K562 (cell line): ENCODE data around the gene COX15. TPM values are rescaled to one million over a fixed set of nuclear protein-coding genes. Genes with fewer than 3 reads are reported as not detected.

Source experiments
- ATAC-seq: fragments of 200-7000 bp; cut with Tn5 transposase; 3 replicates; pipeline ENCODE4 v1.9.1; 2020; ENCODE audit warnings: moderate library complexity
- BruUV-seq: library from RNA; stranded (reverse); fragments of 400-500 nt; replicated peaks from 2 replicates; lab custom pipeline; 2021; lab: Mats Ljungman, UMichigan
- CTCF ChIA-PET: fragments of 300-600 bp; formaldehyde crosslinking; extraction: SDS; loops from one replicate; lab custom pipeline; 2021; ENCODE audit warnings: low intra/inter-chr PET ratio; lab: Yijun Ruan, JAX
- POLR2A ChIA-PET: fragments of 300-600, 350-650 bp; sonication (Branson Sonifier 250); formaldehyde crosslinking; extraction: SDS; loops from one replicate; lab custom pipeline; 2021; ENCODE audit warnings: antibody characterized with exemption, inconsistent platforms; lab: Yijun Ruan, JAX
- DNase-seq, 4 experiments: peaks; one replicate each; pipeline versions ENCODE4 v3.0.0 to v3.0.0-alpha.2; 2011 to 2018; ENCODE audit warnings: low spot score in 3 of 4, mixed read lengths in 3 of 4; ENCODE audit errors: extremely low read depth in 1 of 4
- FAIRE-seq: peaks from 2 replicates; lab custom pipeline; 2011; peaks lifted over from hg19 to GRCh38; lab: Jason Lieb, UNC
- H2AFZ ChIP-seq: 2 replicates; pipeline ENCODE4 v1.6.0; 2011; ENCODE audit warnings: low read depth, low read length, control low read depth, inconsistent platforms
- H3K27ac ChIP-seq: fragments of 200-600 bp; 3 replicates; pipeline ENCODE4 v1.8.0; 2011; ENCODE audit warnings: low read depth, mild to moderate bottlenecking, control low read depth, inconsistent platforms, low read length, moderate library complexity, mixed read lengths; ENCODE audit errors: extremely low read depth
- H3K27me3 ChIP-seq, 2 experiments: fragments of 300-600 bp in 1 of 2; 2 replicates in 1 of 2; 3 replicates in 1 of 2; pipeline versions ENCODE4 v1.6.0 to v1.8.0; 2011; ENCODE audit warnings: inconsistent platforms in 2 of 2, low read length in 2 of 2, mild to moderate bottlenecking in 1 of 2, mixed read lengths in 1 of 2, moderate library complexity in 1 of 2; ENCODE audit not compliant: control insufficient read depth in 2 of 2, insufficient read depth in 2 of 2
- H3K36me3 ChIP-seq: fragments of 300-600 bp; 3 replicates; pipeline ENCODE4 v1.8.0; 2011; ENCODE audit warnings: mild to moderate bottlenecking, low read length, inconsistent platforms; ENCODE audit not compliant: control insufficient read depth, insufficient read depth
- H3K4me1 ChIP-seq, 2 experiments: fragments of 200-600 bp in 1 of 2; replicated peaks in 1 of 2; 2 replicates in 1 of 2; 3 replicates in 1 of 2; pipeline versions ENCODE4 v1.5.1 to v1.8.0; 2011; ENCODE audit warnings: inconsistent platforms in 2 of 2, low read length in 2 of 2, mild to moderate bottlenecking in 1 of 2, mixed read lengths in 1 of 2, moderate library complexity in 1 of 2; ENCODE audit not compliant: control insufficient read depth in 2 of 2, insufficient read depth in 2 of 2
- H3K4me2 ChIP-seq: 2 replicates; pipeline ENCODE4 v1.6.1; 2011; ENCODE audit warnings: low read length, control low read depth, inconsistent platforms, mixed read lengths; ENCODE audit not compliant: insufficient read depth
- H3K4me3 ChIP-seq: fragments of 200-600 bp; sonication (generic), shearing (Covaris generic); 2 replicates; pipeline ENCODE4 v1.5.1; 2016; ENCODE audit warnings: control low read depth, inconsistent platforms
- H3K79me2 ChIP-seq: fragments of 200-600 bp; 3 replicates; pipeline ENCODE4 v1.8.0; 2011; ENCODE audit warnings: low read length, inconsistent platforms; ENCODE audit not compliant: control insufficient read depth, insufficient read depth
- H3K9ac ChIP-seq, 2 experiments: 2 replicates each; pipeline versions ENCODE4 v1.6.0 to v1.6.1; 2011; ENCODE audit warnings: low read depth in 2 of 2, low read length in 2 of 2, control low read depth in 1 of 2, inconsistent platforms in 1 of 2, mild to moderate bottlenecking in 1 of 2, mixed read lengths in 1 of 2; ENCODE audit not compliant: insufficient read depth in 1 of 2
- H3K9me1 ChIP-seq: one replicate; pipeline ENCODE4 v1.6.0; 2011; ENCODE audit warnings: inconsistent platforms, mild to moderate bottlenecking, low read length, moderate library complexity; ENCODE audit not compliant: control insufficient read depth, insufficient read depth
- H3K9me3 ChIP-seq: replicated peaks from 2 replicates; pipeline ENCODE4 v1.5.1; 2011; ENCODE audit warnings: low read depth, low read length, inconsistent platforms; ENCODE audit not compliant: control insufficient read depth, insufficient read depth
- H4K20me1 ChIP-seq: replicated peaks from 2 replicates; pipeline ENCODE4 v1.6.1; 2011; ENCODE audit warnings: low read length, inconsistent platforms, mixed read lengths; ENCODE audit not compliant: control insufficient read depth, insufficient read depth
- CCAR2 ChIP-seq: fragments of 200-400 bp; formaldehyde crosslinking; IDR thresholded peaks from 2 replicates; pipeline ENCODE4 v1.6.1; 2017; ENCODE audit warnings: mild to moderate bottlenecking, low read depth, low read length
- ELK3 ChIP-seq: fragments of 450-650 bp; formaldehyde crosslinking; IDR thresholded peaks from 2 replicates; pipeline ENCODE4 v1.4.0; 2020; ENCODE audit warnings: mild to moderate bottlenecking
- GATAD2A ChIP-seq: fragments of 450-650 bp; IDR thresholded peaks from 2 replicates; pipeline ENCODE4 v1.6.1; 2017
- HLTF ChIP-seq: fragments of 450-650 bp; IDR thresholded peaks from 2 replicates; pipeline ENCODE4 v1.6.1; 2016
- LCOR ChIP-seq: sonication (generic); formaldehyde crosslinking; IDR thresholded peaks from 2 replicates; pipeline ENCODE4 v1.8.0; 2022; ENCODE audit warnings: mild to moderate bottlenecking, missing genetic modification reagents
- RAD51 ChIP-seq: fragments of 450-650 bp; IDR thresholded peaks from 2 replicates; pipeline ENCODE4 v1.7.1; 2016; ENCODE audit warnings: low read depth, mild to moderate bottlenecking, borderline replicate concordance
- SETDB1 ChIP-seq: IDR thresholded peaks from one replicate; pipeline ENCODE4 v1.6.1; 2012; ENCODE audit warnings: low read length, control low read depth, inconsistent platforms
- SUPT5H ChIP-seq: fragments of 450-650 bp; IDR thresholded peaks from 2 replicates; pipeline ENCODE4 v1.6.1; 2016
- TCF7 ChIP-seq: sonication (generic); IDR thresholded peaks from 2 replicates; pipeline ENCODE4 v1.6.1; 2016; ENCODE audit warnings: antibody characterized with exemption, borderline replicate concordance
- ZNF324 ChIP-seq: fragments of 250-450 bp; sonication (Bioruptor Pico); IDR thresholded peaks from 2 replicates; pipeline ENCODE4 v1.4.0; 2020; ENCODE audit warnings: mild to moderate bottlenecking
- WGBS: fragments of 100-300 bp; shearing (Covaris generic); methylation state at CpG from one replicate; pipeline ENCODE4 v1.1.6; 2016; ENCODE audit warnings: low coverage, mixed read lengths; ENCODE audit not compliant: insufficient coverage; ENCODE audit errors: missing lambda C conversion rate; 5-methylcytosine and 5-hydroxymethylcytosine counted together
- in situ Hi-C: fragments of 300-500 bp; cut with MboI; formaldehyde crosslinking; loops from 4 replicates; pipeline ENCODE4 v1.15.0; 2018; ENCODE audit warnings: inconsistent platforms, mixed read lengths
- intact Hi-C: fragments of 100-400 bp; cut with micrococcal nuclease; formaldehyde crosslinking; loops from 2 replicates; pipeline ENCODE4 v1.14.2; 2022
- polyA plus RNA-seq, 8 experiments: library from polyadenylated mRNA; depleted of rRNA in 4 of 8; stranded (reverse) in 5 of 8; unstranded in 3 of 8; fragments of >200 nt; fragmentation: Nextera tagmentation in 2 of 8; fragmentation: Illumina TruSeq in 1 of 8; extraction: Ambion mirVana in 2 of 8; extraction: Trizol in 1 of 8; gene quantifications; 2 replicates each; pipeline versions ENCODE4 v1.2.1 to v1.2.3, GENCODE V29; 2011 to 2014; ENCODE audit warnings: inconsistent platforms in 1 of 8, missing spikeins in 1 of 8
- total RNA-seq, 7 experiments: library from RNA; depleted of rRNA in 6 of 7; stranded (reverse); fragments of >200 nt in 6 of 7; fragmentation: Illumina TruSeq in 2 of 7; extraction: Trizol in 2 of 7; gene quantifications; 2 replicates each; pipeline versions ENCODE4 v1.2.1 to v1.2.3, GENCODE V29; 2011 to 2021; ENCODE audit warnings: low replicate concordance in 1 of 7

The COX15 gene
- total and polyA plus RNA-seq, 9 of the 15 experiments (the other 6 are each of a cell fraction or from before 2014, with no cell fraction given), result 17.4 to 45.1 (median 23.7) TPM

- no peaks in the 10 kb centered on the region for H3K79me2 ChIP-seq
- H3K9me1 ChIP-seq, result no peaks in the 10 kb centered on the region
- H3K27ac ChIP-seq, result no peak overlapping the region
- no peak overlapping the region for H3K4me3 ChIP-seq
- in situ Hi-C loops (no loop called here), intact Hi-C loops (no loop called here)
- no peaks in the 10 kb centered on the region; a peak in 1 of 5 replicates for H3K4me1 ChIP-seq
- FAIRE-seq, result no peak
- CTCF ChIA-PET, result no interaction called here
- no peak for DNase-seq
- no peak for TF ChIP-seq ZNF324
- no peak for TF ChIP-seq HLTF
- TF ChIP-seq RAD51, result no peak
- no peak for TF ChIP-seq SUPT5H
- no peak for TF ChIP-seq LCOR (CRISPR knock-in tag)
- TF ChIP-seq CCAR2, result no peak
- no peak for TF ChIP-seq GATAD2A
- no peak for TF ChIP-seq ELK3 (CRISPR knock-in tag)
- no peak for TF ChIP-seq TCF7
- no peak for TF ChIP-seq SETDB1
- H3K27me3 ChIP-seq, result no peaks in the 10 kb centered on the region; a peak in 1 of 5 replicates
- H2AFZ ChIP-seq, result no peak overlapping the region
- no TSS peak for BruUV-seq
- no peaks in the 10 kb centered on the region for H3K36me3 ChIP-seq
- no peak for ATAC-seq
- POLR2A ChIA-PET, result interaction anchor here (1.2 kb wide), 1 partner anchor 11 kb away, joined by 5 read pairs; no protein-coding TSS in a partner anchor
- H3K4me2 ChIP-seq, result no peak overlapping the region
- no peaks in the 10 kb centered on the region for H4K20me1 ChIP-seq
- 42% methylated on average over 5 of the region's 5 CpGs for WGBS
- no peak overlapping the region for H3K9ac ChIP-seq
- H3K9me3 ChIP-seq, result no peaks in the 10 kb centered on the region
Measured at GRCh38 chr10:99769706-99770105, 37.8 kb upstream of the COX15 start.
